OCI-LY1 (cell line): Measurements from ENCODE around the gene LELP1.

Experiments used
- H2AFZ ChIP-seq: fragments of 200-600 bp; sonication (generic), shearing (Covaris generic); 2 replicates; pipeline ENCODE4 v1.6.0; 2014; ENCODE audit warnings: antibody characterized with exemption, mild to moderate bottlenecking, low read length
- H3F3A ChIP-seq: fragments of 200-600 bp; sonication (generic), shearing (Covaris generic); 2 replicates; pipeline ENCODE4 v1.6.0; 2014; ENCODE audit warnings: mild to moderate bottlenecking, antibody characterized with exemption, low read length, moderate library complexity; ENCODE audit not compliant: insufficient read depth
- H3K27ac ChIP-seq: fragments of 200-600 bp; sonication (generic); 2 replicates; pipeline ENCODE4 v1.5.1; 2014; ENCODE audit warnings: low read length, mixed run types, mild to moderate bottlenecking, low read depth; ENCODE audit not compliant: poor library complexity, severe bottlenecking
- H3K27me3 ChIP-seq: fragments of 200-600 bp; sonication (generic); 2 replicates; pipeline ENCODE4 v1.6.0; 2014; ENCODE audit warnings: antibody characterized with exemption, mild to moderate bottlenecking, low read length, moderate library complexity; ENCODE audit not compliant: insufficient read depth
- H3K36me3 ChIP-seq: fragments of 200-600 bp; sonication (generic); 2 replicates; pipeline ENCODE4 v1.6.1; 2014; ENCODE audit warnings: mild to moderate bottlenecking, antibody characterized with exemption, low read length, moderate library complexity, mixed read lengths; ENCODE audit not compliant: insufficient read depth
- H3K4me1 ChIP-seq: fragments of 200-600 bp; sonication (generic); 2 replicates; pipeline ENCODE4 v1.5.1; 2014; ENCODE audit warnings: mild to moderate bottlenecking, low read length, moderate library complexity; ENCODE audit not compliant: insufficient read depth, severe bottlenecking
- H3K4me2 ChIP-seq: fragments of 200-600 bp; sonication (generic), shearing (Covaris generic); 2 replicates; pipeline ENCODE4 v1.6.1; 2014; ENCODE audit warnings: low read length
- H3K4me3 ChIP-seq: fragments of 200-600 bp; sonication (generic); 2 replicates; pipeline ENCODE4 v1.5.1; 2014; ENCODE audit warnings: low read length, low read depth, mild to moderate bottlenecking, mixed read lengths; ENCODE audit not compliant: poor library complexity, severe bottlenecking
- H3K79me2 ChIP-seq: fragments of 200-600 bp; shearing (Covaris generic); 2 replicates; pipeline ENCODE4 v1.6.1; 2016; ENCODE audit warnings: mixed run types, low read length, mixed read lengths; ENCODE audit not compliant: insufficient read depth
- H3K9ac ChIP-seq: fragments of 200-600 bp; sonication (generic), shearing (Covaris generic); 2 replicates; pipeline ENCODE4 v1.6.1; 2014; ENCODE audit warnings: mild to moderate bottlenecking, low read length, mixed read lengths
- H3K9me2 ChIP-seq: fragments of 200-600 bp; sonication (generic), shearing (Covaris generic); 2 replicates; pipeline ENCODE4 v1.6.1; 2014; ENCODE audit warnings: low read depth, mild to moderate bottlenecking, low read length, mixed read lengths
- H3K9me3 ChIP-seq: fragments of 200-600 bp; shearing (Covaris generic); 2 replicates; pipeline ENCODE4 v1.6.1; 2014; ENCODE audit warnings: low read length, mixed read lengths
- H4K20me1 ChIP-seq: fragments of 200-600 bp; sonication (generic), shearing (Covaris generic); 2 replicates; pipeline ENCODE4 v1.6.0; 2016; ENCODE audit warnings: mild to moderate bottlenecking, low read length; ENCODE audit not compliant: insufficient read depth
- CTCF ChIP-seq: fragments of 200-600 bp; sonication (generic), shearing (Covaris generic); IDR thresholded peaks from 2 replicates; pipeline ENCODE4 v1.5.1; 2017; ENCODE audit warnings: mild to moderate bottlenecking, antibody characterized with exemption, low read length, moderate library complexity, mixed read lengths
- EZH2 ChIP-seq: fragments of 200-600 bp; sonication (generic), shearing (Covaris generic); IDR thresholded peaks from 2 replicates; pipeline ENCODE4 v1.8.0; 2017; ENCODE audit warnings: borderline replicate concordance, mixed run types, mild to moderate bottlenecking, antibody characterized with exemption, low read length, moderate library complexity, mixed read lengths

Gene LELP1

GRCh38 chr1:153242160-153242559, 38.9 kb downstream of the LELP1 start:
- Histone ChIP-seq H3K79me2 (no peaks in the 10 kb centered on the region), H3K9me2 (no peaks in the 10 kb centered on the region), H3K4me2 (no peak overlapping the region), H3K4me1 (no peaks in the 10 kb centered on the region), H4K20me1 (no peaks in the 10 kb centered on the region), H3K9ac (no peak overlapping the region), H3K36me3 (no peaks in the 10 kb centered on the region), H3K27ac (no peak overlapping the region), H3K9me3 (no peaks in the 10 kb centered on the region), H3K27me3 (no peaks in the 10 kb centered on the region), H3K4me3 (no peak overlapping the region), H3F3A (no peaks in the 10 kb centered on the region), H2AFZ (no peak overlapping the region)
- TF ChIP-seq CTCF (no peak), EZH2 (no peak)

GRCh38 chr1:153245466-153245865, 42.2 kb downstream of the LELP1 start:
- Histone ChIP-seq H3K4me2 (no peak overlapping the region), H3K36me3 (no peaks in the 10 kb centered on the region), H3K27ac (no peak overlapping the region), H3K4me1 (no peaks in the 10 kb centered on the region), H3K9me3 (no peaks in the 10 kb centered on the region), H3K27me3 (no peaks in the 10 kb centered on the region), H3F3A (no peaks in the 10 kb centered on the region), H4K20me1 (no peaks in the 10 kb centered on the region), H3K79me2 (no peaks in the 10 kb centered on the region), H2AFZ (no peak overlapping the region), H3K9me2 (no peaks in the 10 kb centered on the region), H3K4me3 (no peak overlapping the region), H3K9ac (no peak overlapping the region)
- TF ChIP-seq CTCF (no peak), EZH2 (no peak)

GRCh38 chr1:153246018-153246417, 42.8 kb downstream of the LELP1 start:
- no peak for TF ChIP-seq EZH2
- TF ChIP-seq CTCF = no peak
- no peaks in the 10 kb centered on the region for H3K79me2 ChIP-seq
- no peaks in the 10 kb centered on the region for H3K27me3 ChIP-seq
- H3K4me3 ChIP-seq = no peak overlapping the region
- H3F3A ChIP-seq = no peaks in the 10 kb centered on the region
- no peak overlapping the region for H3K9ac ChIP-seq
- H4K20me1 ChIP-seq = no peaks in the 10 kb centered on the region
- H2AFZ ChIP-seq = no peak overlapping the region
- no peak overlapping the region for H3K4me2 ChIP-seq
- no peaks in the 10 kb centered on the region for H3K9me2 ChIP-seq
- no peaks in the 10 kb centered on the region for H3K9me3 ChIP-seq
- no peaks in the 10 kb centered on the region for H3K36me3 ChIP-seq
- H3K4me1 ChIP-seq = no peaks in the 10 kb centered on the region
- no peak overlapping the region for H3K27ac ChIP-seq
